ENCODE data around the gene ERAP2. TPM values are rescaled to one million over a fixed set of nuclear protein-coding genes. Genes with fewer than 3 reads are reported as not detected.

The ERAP2 gene
- total RNA-seq, 1 experiment from 2014 or later: 15.5 TPM

DNA sequence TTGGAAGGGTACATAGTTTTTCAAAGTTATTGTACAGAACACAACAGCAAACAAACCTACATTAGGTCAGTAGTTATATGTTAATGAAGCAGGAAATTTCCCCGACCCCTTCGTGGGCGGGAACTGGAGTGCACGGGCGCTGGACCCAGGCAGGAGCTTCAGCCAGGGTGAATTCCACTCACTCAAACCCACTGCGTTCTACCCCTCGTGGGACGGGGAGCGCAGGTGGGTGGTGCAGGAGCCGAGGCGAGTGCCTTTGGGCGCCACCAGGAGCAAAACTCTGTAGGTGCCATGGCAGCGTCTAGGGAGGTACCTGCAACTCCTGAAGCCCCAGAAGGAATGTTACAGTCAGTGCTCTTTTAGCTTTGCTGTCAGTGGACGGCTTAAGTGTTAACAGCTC is 39.0 kb upstream of the ERAP2 start:
- no TSS peak for BruUV-seq (replicated peaks)
- Histone ChIP-seq H3K36me3 (ENCODE audit: control insufficient read depth, insufficient read depth, low read length) (no peaks in the 10 kb centered on the region; the same call in 1 of the 2 replicates), H3K9me3 (ENCODE audit: control insufficient read depth, insufficient read depth, low read depth, low read length) (no peaks in the 10 kb centered on the region), H3K4me3 (ENCODE audit: low read depth in 2 of 2, low read length in 2 of 2) (no peak overlapping the region), H3K27ac (ENCODE audit: low read length) (no peak overlapping the region), H3K27me3 (ENCODE audit: control insufficient read depth, insufficient read depth, low read length) (peaks cover 2% of the 10 kb centered on the region), H3K4me1 (ENCODE audit: control insufficient read depth, insufficient read depth, low read length) (no peaks in the 10 kb centered on the region)
- TF ChIP-seq SIN3A (IDR thresholded peaks at IDR 0.05; ENCODE audit: borderline replicate concordance, insufficient read depth, low read depth, low read length) (no peak), POLR2AphosphoS5 (IDR thresholded peaks at IDR 0.05; ENCODE audit: low read depth, low read length) (no peak), TCF7L2 (IDR thresholded peaks at IDR 0.05; ENCODE audit: low read depth, low read length) (no peak)
- TF ChIP-seq, protein P1, sequence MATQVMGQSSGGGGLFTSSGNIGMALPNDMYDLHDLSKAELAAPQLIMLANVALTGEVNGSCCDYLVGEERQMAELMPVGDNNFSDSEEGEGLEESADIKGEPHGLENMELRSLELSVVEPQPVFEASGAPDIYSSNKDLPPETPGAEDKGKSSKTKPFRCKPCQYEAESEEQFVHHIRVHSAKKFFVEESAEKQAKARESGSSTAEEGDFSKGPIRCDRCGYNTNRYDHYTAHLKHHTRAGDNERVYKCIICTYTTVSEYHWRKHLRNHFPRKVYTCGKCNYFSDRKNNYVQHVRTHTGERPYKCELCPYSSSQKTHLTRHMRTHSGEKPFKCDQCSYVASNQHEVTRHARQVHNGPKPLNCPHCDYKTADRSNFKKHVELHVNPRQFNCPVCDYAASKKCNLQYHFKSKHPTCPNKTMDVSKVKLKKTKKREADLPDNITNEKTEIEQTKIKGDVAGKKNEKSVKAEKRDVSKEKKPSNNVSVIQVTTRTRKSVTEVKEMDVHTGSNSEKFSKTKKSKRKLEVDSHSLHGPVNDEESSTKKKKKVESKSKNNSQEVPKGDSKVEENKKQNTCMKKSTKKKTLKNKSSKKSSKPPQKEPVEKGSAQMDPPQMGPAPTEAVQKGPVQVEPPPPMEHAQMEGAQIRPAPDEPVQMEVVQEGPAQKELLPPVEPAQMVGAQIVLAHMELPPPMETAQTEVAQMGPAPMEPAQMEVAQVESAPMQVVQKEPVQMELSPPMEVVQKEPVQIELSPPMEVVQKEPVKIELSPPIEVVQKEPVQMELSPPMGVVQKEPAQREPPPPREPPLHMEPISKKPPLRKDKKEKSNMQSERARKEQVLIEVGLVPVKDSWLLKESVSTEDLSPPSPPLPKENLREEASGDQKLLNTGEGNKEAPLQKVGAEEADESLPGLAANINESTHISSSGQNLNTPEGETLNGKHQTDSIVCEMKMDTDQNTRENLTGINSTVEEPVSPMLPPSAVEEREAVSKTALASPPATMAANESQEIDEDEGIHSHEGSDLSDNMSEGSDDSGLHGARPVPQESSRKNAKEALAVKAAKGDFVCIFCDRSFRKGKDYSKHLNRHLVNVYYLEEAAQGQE (IDR thresholded peaks at IDR 0.05; ENCODE audit: insufficient read depth in 1 of 2, low read depth in 2 of 2, low read length in 1 of 2): no peak
- TF ChIP-seq, protein P2, sequence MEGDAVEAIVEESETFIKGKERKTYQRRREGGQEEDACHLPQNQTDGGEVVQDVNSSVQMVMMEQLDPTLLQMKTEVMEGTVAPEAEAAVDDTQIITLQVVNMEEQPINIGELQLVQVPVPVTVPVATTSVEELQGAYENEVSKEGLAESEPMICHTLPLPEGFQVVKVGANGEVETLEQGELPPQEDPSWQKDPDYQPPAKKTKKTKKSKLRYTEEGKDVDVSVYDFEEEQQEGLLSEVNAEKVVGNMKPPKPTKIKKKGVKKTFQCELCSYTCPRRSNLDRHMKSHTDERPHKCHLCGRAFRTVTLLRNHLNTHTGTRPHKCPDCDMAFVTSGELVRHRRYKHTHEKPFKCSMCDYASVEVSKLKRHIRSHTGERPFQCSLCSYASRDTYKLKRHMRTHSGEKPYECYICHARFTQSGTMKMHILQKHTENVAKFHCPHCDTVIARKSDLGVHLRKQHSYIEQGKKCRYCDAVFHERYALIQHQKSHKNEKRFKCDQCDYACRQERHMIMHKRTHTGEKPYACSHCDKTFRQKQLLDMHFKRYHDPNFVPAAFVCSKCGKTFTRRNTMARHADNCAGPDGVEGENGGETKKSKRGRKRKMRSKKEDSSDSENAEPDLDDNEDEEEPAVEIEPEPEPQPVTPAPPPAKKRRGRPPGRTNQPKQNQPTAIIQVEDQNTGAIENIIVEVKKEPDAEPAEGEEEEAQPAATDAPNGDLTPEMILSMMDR (IDR thresholded peaks at IDR 0.05): no peak
- DNase-seq (ENCODE audit: low read depth, low spot score): no peak
- CTCF ChIA-PET: no interaction called here
- POLR2A ChIA-PET: no interaction called here
- intact Hi-C loops (cut with micrococcal nuclease; ENCODE audit: unreplicated experiment): no loop called here
- ATAC-seq: no peak
- in situ Hi-C loops (cut with HindIII; ENCODE audit: low pct_unique_long_range_greater_than_20kb, low sequenced_read_pairs): no loop called here

DNA sequence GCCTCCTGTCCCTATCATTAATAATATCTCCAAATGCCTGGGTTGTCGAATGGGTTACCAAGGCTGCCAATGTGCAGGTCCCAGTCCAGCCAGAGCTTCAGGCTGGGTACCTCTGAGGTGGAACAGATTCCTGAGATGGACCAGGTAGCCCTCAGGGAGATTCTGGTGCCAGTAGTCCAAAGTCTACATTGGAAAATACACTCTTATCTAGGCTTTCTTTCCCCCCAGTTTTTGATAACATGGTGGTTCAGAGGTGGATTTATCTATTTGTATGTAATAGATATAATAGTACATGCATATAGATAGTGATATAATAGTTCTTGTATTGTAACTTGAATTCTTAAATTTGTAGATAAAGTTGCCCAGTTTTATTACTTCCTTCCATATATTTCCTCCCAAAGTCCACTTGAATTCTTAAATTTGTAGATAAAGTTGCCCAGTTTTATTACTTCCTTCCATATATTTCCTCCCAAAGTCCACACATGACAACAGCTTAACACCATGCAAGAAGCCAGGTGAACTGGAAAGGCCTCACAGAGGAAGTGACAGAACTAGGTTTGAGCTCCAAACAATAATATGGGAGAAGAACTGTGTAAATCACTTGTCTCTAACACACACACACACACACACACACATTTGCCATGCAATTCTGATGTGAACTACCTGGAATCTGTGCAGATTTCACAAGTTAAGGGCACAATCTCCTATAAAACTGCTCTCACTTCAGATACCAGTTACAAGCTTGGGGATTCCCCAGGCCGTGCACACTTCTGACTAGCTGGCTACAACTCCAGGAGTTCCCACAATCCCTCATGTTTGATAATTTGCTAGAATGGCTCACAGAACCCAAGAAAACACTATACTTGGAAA is 37.9 kb upstream of the ERAP2 start:
- TF ChIP-seq POLR2AphosphoS5 (IDR thresholded peaks at IDR 0.05; ENCODE audit: low read depth, low read length): no peak
- TF ChIP-seq, protein P2 (IDR thresholded peaks at IDR 0.05): no peak
- peaks cover 2% of the 10 kb centered on the region; the same call in 1 of the 2 replicates for H3K27me3 ChIP-seq (ENCODE audit: control insufficient read depth, insufficient read depth, low read length)
- DNase-seq (ENCODE audit: low read depth, low spot score) (no peak), ATAC-seq (no peak)
- H3K36me3 ChIP-seq (ENCODE audit: control insufficient read depth, insufficient read depth, low read length): no peaks in the 10 kb centered on the region; the same call in 1 of the 2 replicates
- in situ Hi-C loops (cut with HindIII; ENCODE audit: low pct_unique_long_range_greater_than_20kb, low sequenced_read_pairs): no loop called here
- H3K9me3 ChIP-seq (ENCODE audit: control insufficient read depth, insufficient read depth, low read depth, low read length): no peaks in the 10 kb centered on the region
- no TSS peak for BruUV-seq (replicated peaks)
- ChIA-PET CTCF (no interaction called here), POLR2A (no interaction called here)
- H3K4me1 ChIP-seq (ENCODE audit: control insufficient read depth, insufficient read depth, low read length): no peaks in the 10 kb centered on the region
- intact Hi-C loops (cut with micrococcal nuclease; ENCODE audit: unreplicated experiment): no loop called here
- no peak overlapping the region for H3K4me3 ChIP-seq (ENCODE audit: low read depth in 2 of 2, low read length in 2 of 2)
- no peak overlapping the region for H3K27ac ChIP-seq (ENCODE audit: low read length)
